Right lobe of liver (tissue), 4 donors: ENCODE results near the gene PFKFB3.

ENCODE experiments used
- POLR2A ChIP-seq: fragments of 450-650 bp; IDR thresholded peaks from one replicate; pipeline ENCODE4 v1.6.1; 2017; ENCODE audit warnings: antibody characterized with exemption, mild to moderate bottlenecking
- TF ChIP-seq, protein P1 (sequence below), 4 donors: fragments of 200-600 bp in 3 of 4; fragments of 450-650 bp in 1 of 4; IDR thresholded peaks; one replicate each; pipeline versions ENCODE4 v1.5.1 to v1.8.0; 2016 to 2022; ENCODE audit warnings: antibody characterized with exemption in 4 of 4, mild to moderate bottlenecking in 2 of 4
- donor health status: DM: no; HTN: no; CAD: no.
- donor health status: DM: no; HTN: no; CAD: no.
- donor health status: DM: no; HTN: yes; CAD: no.

DNA sequence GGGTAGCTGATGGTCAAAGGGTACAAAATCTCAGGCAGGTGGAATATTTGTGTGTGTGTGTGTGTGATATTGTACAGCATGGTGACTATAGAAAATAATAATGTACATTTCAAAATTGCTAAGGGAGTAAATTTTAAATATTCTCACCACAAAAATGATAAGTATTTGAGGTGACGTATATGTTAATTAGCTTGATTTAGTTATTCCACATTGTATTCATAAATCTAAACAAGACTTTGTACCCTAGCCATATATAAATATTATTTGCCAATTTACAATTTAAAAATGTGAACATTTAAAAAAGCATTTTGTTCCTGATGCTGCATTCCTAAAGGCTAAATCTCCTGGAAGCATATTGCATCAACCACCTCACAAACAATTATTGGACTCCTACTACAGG is 47.0 kb downstream of the PFKFB3 start:
- TF ChIP-seq, protein P1, sequence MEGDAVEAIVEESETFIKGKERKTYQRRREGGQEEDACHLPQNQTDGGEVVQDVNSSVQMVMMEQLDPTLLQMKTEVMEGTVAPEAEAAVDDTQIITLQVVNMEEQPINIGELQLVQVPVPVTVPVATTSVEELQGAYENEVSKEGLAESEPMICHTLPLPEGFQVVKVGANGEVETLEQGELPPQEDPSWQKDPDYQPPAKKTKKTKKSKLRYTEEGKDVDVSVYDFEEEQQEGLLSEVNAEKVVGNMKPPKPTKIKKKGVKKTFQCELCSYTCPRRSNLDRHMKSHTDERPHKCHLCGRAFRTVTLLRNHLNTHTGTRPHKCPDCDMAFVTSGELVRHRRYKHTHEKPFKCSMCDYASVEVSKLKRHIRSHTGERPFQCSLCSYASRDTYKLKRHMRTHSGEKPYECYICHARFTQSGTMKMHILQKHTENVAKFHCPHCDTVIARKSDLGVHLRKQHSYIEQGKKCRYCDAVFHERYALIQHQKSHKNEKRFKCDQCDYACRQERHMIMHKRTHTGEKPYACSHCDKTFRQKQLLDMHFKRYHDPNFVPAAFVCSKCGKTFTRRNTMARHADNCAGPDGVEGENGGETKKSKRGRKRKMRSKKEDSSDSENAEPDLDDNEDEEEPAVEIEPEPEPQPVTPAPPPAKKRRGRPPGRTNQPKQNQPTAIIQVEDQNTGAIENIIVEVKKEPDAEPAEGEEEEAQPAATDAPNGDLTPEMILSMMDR (IDR thresholded peaks at IDR 0.05): no peak
- no peak for TF ChIP-seq POLR2A
